Mucosa of stomach (tissue), 1 donor: ENCODE data around the gene FAM120A.

Experiments used
- H3K27me3 ChIP-seq: one replicate; pipeline ENCODE4 v1.7.0; 2013; ENCODE audit warnings: mild to moderate bottlenecking, low read length; ENCODE audit not compliant: control insufficient read depth, insufficient read depth
- H3K36me3 ChIP-seq: one replicate; pipeline ENCODE4 v1.7.0; 2013; ENCODE audit warnings: low read length; ENCODE audit not compliant: control insufficient read depth, insufficient read depth
- H3K4me1 ChIP-seq: one replicate; pipeline ENCODE4 v1.7.0; 2013; ENCODE audit warnings: mild to moderate bottlenecking, low read length; ENCODE audit not compliant: control insufficient read depth, insufficient read depth
- H3K4me3 ChIP-seq: one replicate; pipeline ENCODE4 v1.7.0; 2013; ENCODE audit warnings: low read length
- H3K9ac ChIP-seq: one replicate; pipeline ENCODE4 v1.7.0; 2013; ENCODE audit warnings: mild to moderate bottlenecking, low read length, moderate library complexity
- H3K9me3 ChIP-seq: one replicate; pipeline ENCODE4 v1.7.0; 2013; ENCODE audit warnings: mild to moderate bottlenecking, low read length, moderate library complexity; ENCODE audit not compliant: control insufficient read depth
- donor health status: Pancreatic carcinoma.

The FAM120A gene

DNA sequence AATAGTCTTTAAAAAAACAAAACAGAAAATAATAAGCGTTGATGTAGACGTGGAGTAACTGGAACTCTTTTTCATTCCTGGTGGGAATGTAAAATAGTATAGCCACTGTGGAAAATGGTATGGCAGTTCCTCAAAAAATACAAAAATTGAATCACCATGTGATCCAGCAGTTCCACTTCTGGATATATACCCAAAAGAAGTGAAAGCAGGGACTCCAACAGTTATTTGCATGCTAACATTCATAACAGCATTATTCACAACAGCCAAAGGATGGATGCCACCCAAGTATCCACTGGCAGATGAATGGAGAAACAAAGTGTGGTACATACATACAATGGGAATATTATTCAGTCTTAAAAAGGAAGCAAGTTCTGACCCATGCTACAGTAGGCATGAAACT is 120.7 kb downstream of the FAM120A start:
- H3K9me3 ChIP-seq, result no peaks in the 10 kb centered on the region
- no peaks in the 10 kb centered on the region for H3K27me3 ChIP-seq
- peaks cover 17% of the 10 kb centered on the region for H3K4me1 ChIP-seq
- H3K36me3 ChIP-seq, result no peaks in the 10 kb centered on the region
- H3K4me3 ChIP-seq, result no peak overlapping the region
- H3K9ac ChIP-seq, result no peak overlapping the region

DNA sequence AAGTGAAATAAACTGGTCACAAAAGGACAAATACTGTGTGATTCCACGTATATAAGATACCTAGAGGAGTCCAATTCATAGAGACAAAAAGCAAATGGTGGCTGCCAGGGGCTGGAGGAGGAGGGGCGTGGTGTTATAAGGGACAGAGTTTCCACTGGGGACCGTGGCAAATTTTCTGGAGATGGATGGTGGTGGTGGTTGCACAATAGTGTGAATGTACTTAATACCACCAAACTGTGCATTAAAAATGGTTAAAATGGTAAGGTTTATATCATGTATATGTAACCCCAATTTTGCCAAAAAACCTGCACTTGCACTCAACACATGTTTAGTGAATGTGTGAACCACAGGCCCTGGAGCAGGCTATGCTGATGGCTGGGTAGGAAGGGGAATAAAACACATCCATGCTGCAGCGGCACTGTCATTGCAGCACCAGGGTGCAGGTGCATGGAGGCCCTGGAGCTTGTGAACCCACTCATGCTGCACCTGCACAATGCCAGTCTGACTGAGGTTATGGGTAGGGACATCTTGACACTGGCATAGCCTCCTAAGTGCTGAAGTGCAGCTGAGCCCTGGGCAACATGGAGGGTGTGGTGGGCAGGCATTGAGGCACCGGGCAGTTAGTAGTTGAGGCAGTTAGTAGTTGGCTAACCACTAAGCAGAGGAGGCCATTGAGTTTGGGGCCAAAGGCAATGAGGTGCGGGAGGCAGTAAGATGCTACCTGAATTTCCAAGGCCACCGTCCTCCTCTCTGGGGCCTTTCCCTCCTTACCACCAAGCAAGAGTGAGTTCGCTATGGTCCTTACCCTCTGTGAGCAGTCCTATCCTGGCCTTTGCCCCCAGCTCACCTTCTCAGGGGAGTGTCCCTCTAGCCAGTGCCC is 121.4 kb downstream of the FAM120A start:
- H3K4me1 ChIP-seq, result peaks cover 17% of the 10 kb centered on the region
- no peaks in the 10 kb centered on the region for H3K9me3 ChIP-seq
- no peak overlapping the region for H3K9ac ChIP-seq
- H3K4me3 ChIP-seq, result no peak overlapping the region
- no peaks in the 10 kb centered on the region for H3K36me3 ChIP-seq
- no peaks in the 10 kb centered on the region for H3K27me3 ChIP-seq

DNA sequence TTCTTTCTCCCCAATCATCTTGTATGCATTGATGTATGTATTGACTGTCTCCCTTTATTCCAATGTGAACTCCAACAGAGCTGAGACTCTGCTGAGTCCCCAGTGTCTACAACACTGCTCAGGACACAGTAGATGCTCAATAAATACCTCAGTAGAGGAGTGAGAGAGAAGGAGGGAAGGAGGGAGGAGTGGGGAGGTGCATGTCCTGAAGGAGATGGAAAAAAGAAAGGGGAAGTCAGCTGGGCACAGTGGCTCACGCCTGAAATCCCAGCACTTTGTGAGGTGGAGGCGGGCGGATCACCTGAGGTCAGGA is 122.0 kb downstream of the FAM120A start:
- H3K9me3 ChIP-seq, result no peaks in the 10 kb centered on the region
- H3K4me3 ChIP-seq, result no peak overlapping the region
- H3K36me3 ChIP-seq, result no peaks in the 10 kb centered on the region
- H3K4me1 ChIP-seq, result peaks cover 20% of the 10 kb centered on the region
- H3K9ac ChIP-seq, result no peak overlapping the region
- H3K27me3 ChIP-seq, result no peaks in the 10 kb centered on the region

- H3K4me3 ChIP-seq, result no peak overlapping the region
- H3K9me3 ChIP-seq, result no peaks in the 10 kb centered on the region
- peaks cover 21% of the 10 kb centered on the region for H3K4me1 ChIP-seq
- no peaks in the 10 kb centered on the region for H3K36me3 ChIP-seq
- no peaks in the 10 kb centered on the region for H3K27me3 ChIP-seq
- H3K9ac ChIP-seq, result peak overlapping the region; percentile 96
Measured at GRCh38 chr9:93574091-93574899, 122.8 kb downstream of the FAM120A start.

DNA sequence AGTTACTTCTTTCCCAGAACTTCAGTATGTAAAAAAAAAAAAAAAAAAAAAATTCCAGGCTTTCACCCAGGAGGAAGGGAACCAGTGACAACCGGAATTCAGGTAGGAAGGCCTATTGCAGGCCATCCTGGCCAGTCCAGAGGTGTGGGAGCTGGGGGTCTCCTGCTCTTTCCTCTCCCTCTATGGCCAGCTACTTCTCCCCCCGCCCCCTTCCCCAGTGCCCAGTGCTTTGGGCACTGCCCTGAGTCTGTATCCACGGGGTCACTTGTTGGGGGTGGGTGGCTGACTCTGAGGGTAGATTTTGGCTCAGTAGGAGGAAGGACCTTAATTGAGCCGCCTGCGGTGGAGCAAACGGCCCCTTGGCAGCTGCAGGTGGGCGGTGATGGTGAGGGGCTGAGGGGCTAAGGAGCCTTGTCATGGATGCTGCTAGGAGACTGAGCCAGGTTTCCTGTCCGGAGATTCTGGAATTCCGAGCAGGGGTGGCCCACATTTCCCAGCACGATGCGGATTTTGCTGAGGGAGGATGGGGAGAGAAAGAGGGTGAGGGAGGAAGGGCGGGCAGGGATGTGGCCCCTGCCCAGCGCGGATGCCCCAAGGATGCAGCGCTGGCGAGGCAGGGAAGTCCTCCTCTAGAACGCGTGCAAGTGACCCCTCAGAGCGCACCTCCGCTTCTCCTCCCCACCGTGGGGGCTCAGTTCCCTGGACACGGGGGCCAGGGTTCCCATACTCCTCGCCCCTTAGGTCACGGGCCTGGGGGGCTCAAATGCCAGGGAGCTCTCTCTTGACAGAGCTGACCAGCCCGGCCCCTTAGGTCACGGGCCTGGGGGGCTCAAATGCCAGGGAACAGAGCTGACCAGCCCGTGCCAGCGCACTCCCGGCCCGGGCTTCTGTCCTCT is 123.7 kb downstream of the FAM120A start:
- Histone ChIP-seq H3K9me3 (no peaks in the 10 kb centered on the region), H3K27me3 (no peaks in the 10 kb centered on the region), H3K9ac (peak overlapping the region; percentile 96), H3K4me3 (peak overlapping the region; percentile 52), H3K36me3 (no peaks in the 10 kb centered on the region), H3K4me1 (peaks cover 29% of the 10 kb centered on the region)

DNA sequence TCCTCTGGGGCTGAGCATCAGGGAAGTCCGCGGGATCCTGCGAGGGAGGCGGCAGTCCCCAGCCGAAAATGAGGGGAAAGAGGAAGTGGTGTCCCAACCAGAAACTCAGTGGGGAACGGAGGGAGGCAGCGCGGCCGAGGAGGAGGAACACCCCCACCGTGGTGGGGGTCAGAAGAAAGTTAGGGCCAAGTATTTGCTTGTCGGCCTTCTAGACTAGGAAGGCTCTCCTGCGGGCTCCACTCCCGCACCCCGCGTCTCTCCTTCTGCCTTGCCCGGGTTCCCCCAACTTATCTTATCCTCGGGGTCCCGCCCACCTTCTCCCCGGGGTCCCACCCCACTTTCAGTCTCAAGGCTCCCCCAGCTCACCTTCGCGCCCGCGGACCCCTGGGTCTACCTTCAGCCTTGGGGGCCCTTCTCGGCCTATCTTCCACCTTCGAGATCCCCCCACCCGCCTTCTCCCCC is 124.3 kb downstream of the FAM120A start:
- H3K36me3 ChIP-seq, result no peaks in the 10 kb centered on the region
- peaks cover 36% of the 10 kb centered on the region for H3K4me1 ChIP-seq
- H3K4me3 ChIP-seq, result peak overlapping the region; percentile 52
- peak overlapping the region; percentile 96 for H3K9ac ChIP-seq
- H3K27me3 ChIP-seq, result no peaks in the 10 kb centered on the region
- no peaks in the 10 kb centered on the region for H3K9me3 ChIP-seq

DNA sequence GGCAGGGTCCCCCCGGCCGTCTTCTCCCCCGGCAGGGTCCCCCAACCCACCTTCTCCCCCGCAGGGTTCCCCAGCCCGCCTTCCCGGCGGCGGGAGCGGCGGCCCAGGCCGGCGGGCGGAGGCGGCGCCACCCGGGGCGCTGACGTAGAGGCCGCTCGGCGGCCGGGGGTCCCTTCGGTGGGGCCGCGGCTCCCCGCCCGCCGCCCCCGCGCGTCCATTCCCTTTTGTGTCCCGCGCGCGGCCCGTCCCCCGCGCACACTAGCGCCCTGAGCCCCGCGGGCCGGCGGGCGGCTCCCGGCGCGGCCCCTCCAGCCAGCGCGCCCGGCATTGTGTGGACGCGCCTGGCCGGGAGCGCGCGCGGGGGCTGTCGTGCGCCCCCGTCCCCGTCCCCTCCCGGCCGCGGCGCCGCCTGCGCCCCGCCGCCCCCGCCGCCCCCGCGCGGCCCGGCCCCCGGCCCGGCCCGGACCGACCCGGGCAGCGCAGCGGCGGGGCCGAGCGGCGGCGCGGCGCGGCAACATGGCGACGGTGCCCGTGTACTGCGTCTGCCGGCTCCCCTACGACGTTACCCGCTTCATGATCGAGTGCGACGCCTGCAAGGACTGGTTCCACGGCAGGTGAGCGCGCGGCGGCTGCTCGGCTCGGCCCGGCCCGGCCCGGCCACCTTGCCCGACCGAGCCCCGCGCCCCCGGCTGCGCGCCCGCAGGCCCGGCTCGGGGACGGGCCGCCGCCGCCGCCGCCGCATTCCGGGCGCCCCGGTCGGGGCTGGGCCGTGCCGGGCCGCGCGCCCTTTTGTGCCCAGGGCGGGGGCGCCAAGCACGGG is 125.0 kb downstream of the FAM120A start, which contains the start of gene PHF2:
Gene PHF2 (plus strand): TSS at position 327 of the 820 bp plus-strand sequence. CDS start 190 bp downstream, at position 517.
- Histone ChIP-seq H3K27me3 (no peaks in the 10 kb centered on the region), H3K4me3 (peak within 1 kb of the TSS; percentile 55), H3K4me1 (peaks cover 42% of the 10 kb centered on the region), H3K36me3 (no peaks in the 10 kb centered on the region), H3K9me3 (no peaks in the 10 kb centered on the region), H3K9ac (peak within 1 kb of the TSS; percentile 96)

- H3K36me3 ChIP-seq, result no peaks in the 10 kb centered on the region
- H3K27me3 ChIP-seq, result no peaks in the 10 kb centered on the region
- no peaks in the 10 kb centered on the region for H3K9me3 ChIP-seq
- H3K9ac ChIP-seq, result peak overlapping the region; percentile 82
- peaks cover 51% of the 10 kb centered on the region for H3K4me1 ChIP-seq
- H3K4me3 ChIP-seq, result peak overlapping the region; percentile 55
Measured at GRCh38 chr9:93577078-93577974, 125.8 kb downstream of the FAM120A start.

DNA sequence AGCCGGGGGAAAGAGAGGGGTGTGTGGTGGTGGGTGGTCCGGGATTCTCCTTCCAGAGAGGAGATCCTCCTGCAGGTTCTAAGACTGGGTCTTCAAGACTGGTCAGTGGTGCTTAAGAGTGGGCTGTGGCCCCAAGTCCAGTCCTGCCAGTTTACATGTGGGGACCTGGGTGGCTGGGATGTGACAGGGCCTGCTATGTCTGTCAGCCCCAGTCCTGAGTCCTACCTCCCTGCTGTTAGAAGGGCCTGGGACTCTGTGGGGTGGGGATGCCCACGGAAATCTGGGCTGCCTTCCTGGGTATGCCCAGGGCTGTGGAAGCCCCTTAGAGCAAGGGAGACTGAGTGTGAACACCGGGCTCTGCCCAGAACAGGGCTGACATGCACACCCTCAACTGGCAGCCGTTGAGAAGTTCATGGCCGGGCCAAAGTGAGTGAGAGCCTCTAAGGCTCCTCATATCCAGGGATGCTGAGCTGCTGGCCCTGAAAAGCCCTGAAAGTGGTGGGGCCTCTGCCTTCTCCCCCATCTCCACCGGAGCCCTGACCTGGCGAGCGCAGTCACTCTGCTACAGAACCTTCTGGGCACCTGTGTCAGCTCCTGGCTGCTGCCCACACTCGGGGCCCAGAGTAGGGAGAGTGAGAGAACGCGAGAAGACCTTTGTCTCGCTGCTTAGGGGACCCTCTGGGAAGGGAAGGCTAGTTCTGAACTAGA is 126.6 kb downstream of the FAM120A start:
- Histone ChIP-seq H3K4me3 (peak overlapping the region; percentile 55), H3K9ac (peak overlapping the region; percentile 82), H3K27me3 (no peaks in the 10 kb centered on the region), H3K9me3 (no peaks in the 10 kb centered on the region), H3K4me1 (peaks cover 59% of the 10 kb centered on the region), H3K36me3 (no peaks in the 10 kb centered on the region)

GRCh38 chr9:93578844-93579243 is 127.4 kb downstream of the FAM120A start:
- Histone ChIP-seq H3K4me1 (peaks cover 59% of the 10 kb centered on the region), H3K36me3 (no peaks in the 10 kb centered on the region), H3K9me3 (no peaks in the 10 kb centered on the region), H3K27me3 (no peaks in the 10 kb centered on the region), H3K9ac (no peak overlapping the region), H3K4me3 (no peak overlapping the region)
